GM19463 (cell line): ENCODE results near the gene HTD2.

Experiments used
- ATAC-seq: cut with Tn5 transposase; IDR thresholded peaks from one replicate; pipeline ENCODE4 v1.9.1; 2021; ENCODE audit warnings: mild to moderate bottlenecking, moderate library complexity; ENCODE audit not compliant: unreplicated experiment

HTD2 gene

DNA sequence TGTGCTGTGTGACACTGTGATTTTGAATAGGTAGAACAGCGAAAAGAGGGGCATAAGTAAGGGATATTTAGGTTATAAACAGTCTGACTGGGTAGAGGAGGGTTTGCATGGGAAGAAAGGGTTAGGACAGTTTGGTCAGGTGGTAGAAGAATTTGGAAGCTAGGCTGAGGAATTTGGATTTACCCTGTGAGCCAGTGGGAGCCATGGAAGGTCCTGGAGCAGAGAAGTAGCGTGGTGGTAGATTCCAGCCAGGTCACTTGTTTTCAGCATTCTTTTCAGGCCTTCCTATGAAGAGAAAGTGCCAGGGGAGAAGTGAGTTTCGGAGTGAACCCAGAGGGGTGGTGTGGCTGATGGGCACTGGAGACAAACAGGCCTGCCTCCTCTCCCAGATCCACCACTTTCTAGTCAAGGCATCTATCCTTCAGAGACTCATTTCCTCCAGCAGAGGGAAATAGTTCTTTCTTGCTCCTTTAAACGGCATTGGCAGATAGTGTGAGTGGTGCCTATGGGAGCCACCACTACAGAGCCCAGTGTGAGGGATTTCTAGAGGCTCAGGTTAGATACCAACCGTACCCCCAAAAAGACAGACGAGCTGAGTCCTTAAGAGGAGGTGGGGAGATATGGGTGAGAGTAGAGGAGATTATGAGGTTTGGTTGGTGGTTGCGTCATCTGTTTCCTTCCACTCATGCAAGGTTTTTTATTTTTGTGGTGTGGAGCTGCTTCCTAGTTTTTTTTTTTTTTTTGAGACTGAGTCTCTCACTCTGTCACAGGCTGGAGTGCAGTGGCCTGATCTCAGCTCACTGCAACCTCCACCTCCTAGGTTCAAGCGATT, 47.6 kb downstream of the HTD2 start:
- ATAC-seq, result no peak

DNA sequence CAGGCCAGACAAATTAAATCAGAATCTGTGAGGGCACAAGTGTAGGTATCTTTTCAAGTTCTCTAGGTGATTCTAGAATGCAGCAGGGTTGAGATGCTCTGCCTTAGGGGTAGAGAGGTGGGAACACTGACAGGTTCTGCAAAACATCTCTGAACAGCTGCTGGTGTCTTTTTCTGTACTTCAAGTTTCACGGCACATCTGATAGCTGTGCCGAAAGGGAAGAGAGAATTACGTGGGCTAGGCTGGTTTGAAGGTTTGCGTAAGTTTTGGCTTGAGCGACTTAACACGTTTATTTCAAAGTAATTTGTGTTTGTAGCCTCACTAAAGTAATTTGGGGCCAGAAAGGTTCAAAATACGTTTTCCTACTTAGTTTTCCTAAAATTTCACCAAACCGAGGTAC, 48.9 kb downstream of the HTD2 start:
- ATAC-seq, result peak; percentile 54

DNA sequence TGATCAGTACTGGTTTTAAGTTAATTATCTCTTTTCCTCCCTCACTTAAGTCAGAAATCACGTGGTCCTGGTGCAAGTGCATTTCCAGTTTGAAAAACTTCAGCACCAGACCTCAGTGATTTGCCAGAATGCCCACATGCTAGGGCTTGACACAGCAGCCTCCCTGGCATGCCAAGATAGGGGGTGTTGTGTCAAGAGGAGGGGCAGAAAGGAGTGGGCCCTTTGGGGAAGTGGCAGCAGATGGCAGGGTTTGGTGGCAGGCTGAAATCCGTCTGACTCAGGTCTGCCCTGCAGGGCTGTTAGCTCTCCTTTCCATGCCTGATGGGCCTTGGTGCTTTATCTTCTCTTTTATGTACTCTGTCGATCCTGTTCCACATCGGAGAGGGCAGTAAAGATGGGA, 49.7 kb downstream of the HTD2 start:
- ATAC-seq, result no peak

DNA sequence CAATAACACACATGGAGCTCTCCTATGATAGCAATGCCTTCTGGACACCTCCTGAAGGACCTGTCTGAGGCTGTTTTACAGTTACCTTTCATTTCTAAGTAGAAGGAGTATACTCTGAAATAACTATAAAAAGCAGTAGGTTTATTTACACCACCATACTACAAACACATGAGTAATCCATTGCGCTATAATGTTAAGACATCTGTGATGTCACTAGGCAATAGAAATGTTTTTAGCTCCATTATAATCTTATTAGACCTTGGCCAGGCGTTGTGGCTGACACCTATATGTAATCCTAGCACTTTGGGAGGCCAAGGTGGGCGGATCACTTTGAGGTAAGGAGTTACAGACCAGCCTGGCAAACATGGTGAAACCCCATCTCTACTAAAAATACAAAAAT, 51.1 kb downstream of the HTD2 start:
- no peak for ATAC-seq

DNA sequence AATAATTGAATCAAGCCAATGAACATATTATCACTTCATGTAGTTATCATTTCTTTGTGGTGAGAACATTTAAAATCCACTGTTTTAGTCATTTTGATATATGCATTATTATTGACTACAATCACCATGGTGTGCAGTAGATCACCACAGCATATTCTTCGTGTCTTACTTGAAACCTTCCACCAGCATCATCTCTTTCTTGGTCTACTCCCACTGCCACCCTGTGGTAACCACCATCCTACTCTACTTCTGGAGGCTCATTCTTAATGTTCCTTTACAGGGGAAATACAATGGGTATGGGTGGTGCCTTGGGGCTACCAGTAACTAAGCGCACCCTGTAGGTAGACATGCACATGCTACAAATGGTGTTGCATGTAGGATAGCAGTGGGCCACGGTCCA, 51.8 kb downstream of the HTD2 start:
- ATAC-seq, result no peak

DNA sequence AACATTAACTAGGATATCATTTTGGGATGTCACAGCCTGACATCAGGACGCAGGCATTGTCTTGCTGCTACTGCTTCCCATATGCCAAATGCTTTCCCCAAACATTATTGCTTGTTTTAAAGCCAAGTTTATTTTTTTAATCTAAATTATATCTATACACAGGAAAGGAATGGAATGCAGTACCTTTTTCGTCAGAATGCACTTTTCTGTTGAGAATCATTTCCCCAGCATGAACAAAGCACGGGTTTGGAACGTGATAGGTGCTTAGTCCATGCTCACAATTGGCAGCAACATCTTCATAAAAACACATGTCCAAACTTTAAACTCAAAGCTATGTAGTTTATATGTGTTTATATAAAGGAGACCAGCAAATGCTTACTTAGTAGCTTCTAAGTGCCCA, 52.5 kb downstream of the HTD2 start:
- ATAC-seq, result no peak

DNA sequence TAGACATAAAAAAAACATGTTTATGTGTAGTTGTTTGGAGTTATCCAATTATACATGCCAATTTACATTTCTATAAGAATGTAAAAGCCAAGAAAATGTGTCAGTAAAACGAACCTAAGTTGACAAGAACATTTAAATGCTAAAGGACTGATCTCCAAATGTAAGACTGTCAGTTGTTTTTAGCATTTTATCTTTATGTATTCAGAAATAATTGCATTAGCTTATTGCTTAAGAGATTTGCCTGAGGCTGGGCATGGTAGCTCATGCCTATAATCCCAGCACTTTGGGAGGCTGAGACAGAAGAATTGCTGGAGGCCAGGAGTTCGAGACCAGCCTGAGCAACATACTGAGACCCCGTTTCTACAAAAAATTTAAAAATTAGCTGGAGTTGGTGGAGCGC, 53.3 kb downstream of the HTD2 start:
- no peak for ATAC-seq

DNA sequence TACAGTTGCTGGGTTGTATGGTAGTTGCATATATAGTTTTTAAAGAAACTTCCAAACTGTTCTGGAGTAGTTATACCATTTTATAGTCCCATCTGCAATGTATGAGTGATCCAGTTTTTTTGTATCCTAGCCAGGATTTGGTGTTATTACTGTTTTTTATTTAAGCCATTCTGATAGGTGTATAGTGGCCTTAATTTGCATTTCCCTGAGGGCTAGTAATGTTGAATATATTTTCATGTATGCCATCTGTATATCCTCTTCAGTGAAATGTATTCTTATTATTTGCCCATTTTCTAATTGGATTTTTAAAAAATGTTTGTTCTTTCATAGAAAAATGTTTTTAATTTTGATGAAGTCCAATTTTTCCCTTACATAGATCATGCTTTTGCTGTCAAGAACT, 55.5 kb downstream of the HTD2 start:
- ATAC-seq, result no peak

DNA sequence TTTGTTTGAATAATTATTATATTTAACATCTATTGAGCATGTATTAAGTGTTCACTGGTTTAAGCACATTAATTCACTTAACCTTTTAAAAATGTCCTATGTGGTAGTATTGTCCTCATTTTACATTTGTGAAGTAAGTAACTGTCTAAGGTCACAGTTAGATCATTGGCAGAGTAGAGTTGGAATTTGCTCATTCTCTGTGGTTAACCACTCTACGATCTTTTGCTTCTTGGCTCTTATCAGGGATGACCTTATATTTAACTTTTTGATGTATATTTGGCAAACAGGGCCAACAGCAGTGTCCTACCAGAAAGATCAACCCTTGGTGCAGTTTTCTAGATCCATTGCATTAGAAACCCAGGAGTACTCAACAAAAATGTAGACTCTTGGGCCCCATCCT, 60.4 kb downstream of the HTD2 start:
- ATAC-seq, result no peak

DNA sequence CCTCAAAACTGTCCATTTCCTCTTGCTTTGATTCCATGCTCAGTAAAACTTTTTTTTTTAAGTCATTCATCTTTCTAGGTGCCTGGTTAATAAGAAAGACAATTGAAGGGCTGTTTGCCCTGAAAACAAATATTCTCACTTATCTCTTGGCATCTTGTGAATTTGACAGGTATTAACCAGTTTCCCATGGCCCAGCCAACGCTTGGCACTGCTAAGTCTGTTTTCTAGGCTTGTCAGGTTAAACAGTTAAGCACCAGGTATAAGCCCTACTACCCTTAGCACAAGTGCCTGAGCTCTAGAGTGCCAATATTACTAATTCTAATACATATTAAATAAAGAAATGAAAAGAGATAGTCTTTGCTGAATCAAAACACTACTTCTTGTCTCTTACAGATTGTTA, 62.7 kb downstream of the HTD2 start:
- ATAC-seq, result no peak
